H9 (cell line): ENCODE data around the gene SIL1. TPM values are rescaled to one million over a fixed set of nuclear protein-coding genes. Genes with fewer than 3 reads are reported as not detected.

Experiments used
- DNase-seq: peaks from one replicate; pipeline ENCODE4 v3.0.0-alpha.2; 2017
- H2AFZ ChIP-seq: one replicate; pipeline ENCODE4 v1.6.1; 2013; ENCODE audit warnings: mild to moderate bottlenecking, low read length, control low read depth, moderate library complexity
- H2AK5ac ChIP-seq: 2 replicates; pipeline ENCODE4 v1.6.1; 2013; ENCODE audit warnings: low read length, control low read depth, mixed read lengths; ENCODE audit not compliant: insufficient read length
- H2BK120ac ChIP-seq: one replicate; pipeline ENCODE4 v1.6.1; 2013; ENCODE audit warnings: low read depth, mild to moderate bottlenecking, low read length, control low read depth, inconsistent platforms; ENCODE audit not compliant: poor library complexity, severe bottlenecking
- H2BK12ac ChIP-seq: 2 replicates; pipeline ENCODE4 v1.6.1; 2013; ENCODE audit warnings: low read length, control low read depth, mixed read lengths, low read depth; ENCODE audit not compliant: insufficient read length
- H2BK15ac ChIP-seq: 2 replicates; pipeline ENCODE4 v1.6.1; 2013; ENCODE audit warnings: low read depth, low read length, control low read depth
- H2BK20ac ChIP-seq: one replicate; pipeline ENCODE4 v1.6.1; 2013; ENCODE audit warnings: low read depth, mild to moderate bottlenecking, low read length, control low read depth, inconsistent platforms; ENCODE audit not compliant: poor library complexity, severe bottlenecking
- H2BK5ac ChIP-seq: 2 replicates; pipeline ENCODE4 v1.6.1; 2013; ENCODE audit warnings: low read length, control low read depth, mixed read lengths; ENCODE audit not compliant: insufficient read length
- H3K14ac ChIP-seq: 2 replicates; pipeline ENCODE4 v1.6.1; 2013; ENCODE audit warnings: low read length, control low read depth; ENCODE audit not compliant: insufficient read depth
- H3K18ac ChIP-seq: 2 replicates; pipeline ENCODE4 v1.6.1; 2013; ENCODE audit warnings: low read depth, mild to moderate bottlenecking, mixed read lengths, low read length, control low read depth; ENCODE audit not compliant: insufficient read length
- H3K23ac ChIP-seq: 2 replicates; pipeline ENCODE4 v1.6.1; 2013; ENCODE audit warnings: low read length, control low read depth, mixed read lengths, low read depth; ENCODE audit not compliant: insufficient read length
- H3K23me2 ChIP-seq: 2 replicates; pipeline ENCODE4 v1.6.1; 2013; ENCODE audit warnings: low read depth, mild to moderate bottlenecking, mixed read lengths, low read length, control low read depth; ENCODE audit not compliant: insufficient read length, poor library complexity, severe bottlenecking
- H3K27ac ChIP-seq: 2 replicates; pipeline ENCODE4 v1.5.1; 2013; ENCODE audit warnings: low read length, control low read depth, mixed read lengths, low read depth; ENCODE audit not compliant: insufficient read length
- H3K27me3 ChIP-seq: 2 replicates; pipeline ENCODE4 v1.6.1; 2013; ENCODE audit warnings: low read length, control low read depth, inconsistent platforms; ENCODE audit not compliant: insufficient read depth
- H3K4ac ChIP-seq: 2 replicates; pipeline ENCODE4 v1.6.1; 2013; ENCODE audit warnings: low read depth, mild to moderate bottlenecking, control low read depth, inconsistent platforms, low read length, moderate library complexity
- H3K4me1 ChIP-seq: 2 replicates; pipeline ENCODE4 v1.6.1; 2013; ENCODE audit warnings: low read length, control low read depth, inconsistent platforms; ENCODE audit not compliant: insufficient read depth
- H3K4me2 ChIP-seq: 2 replicates; pipeline ENCODE4 v1.6.1; 2013; ENCODE audit warnings: low read length, control low read depth, mixed read lengths; ENCODE audit not compliant: insufficient read length, insufficient read depth
- H3K56ac ChIP-seq: 2 replicates; pipeline ENCODE4 v1.6.1; 2013; ENCODE audit warnings: low read depth, mild to moderate bottlenecking, mixed read lengths, low read length, control low read depth; ENCODE audit not compliant: insufficient read length
- H3K79me1 ChIP-seq: 2 replicates; pipeline ENCODE4 v1.6.1; 2013; ENCODE audit warnings: low read depth, mild to moderate bottlenecking, moderate library complexity, low read length, control low read depth, inconsistent platforms; ENCODE audit not compliant: insufficient read depth, poor library complexity, severe bottlenecking
- H3K79me2 ChIP-seq: 2 replicates; pipeline ENCODE4 v1.6.1; 2013; ENCODE audit warnings: low read length, control low read depth, inconsistent platforms; ENCODE audit not compliant: insufficient read depth
- H3K9ac ChIP-seq: 2 replicates; pipeline ENCODE4 v1.6.1; 2013; ENCODE audit warnings: low read length, control low read depth, mixed read lengths; ENCODE audit not compliant: insufficient read length; ENCODE audit errors: extremely low read depth
- H3K9me3 ChIP-seq: one replicate; pipeline ENCODE4 v1.6.1; 2013; ENCODE audit warnings: low read depth, low read length, inconsistent platforms; ENCODE audit not compliant: control insufficient read depth
- H3T11ph ChIP-seq: one replicate; pipeline ENCODE4 v1.6.1; 2013; ENCODE audit warnings: mild to moderate bottlenecking, low read length, control low read depth, inconsistent platforms
- H4K20me1 ChIP-seq: one replicate; pipeline ENCODE4 v1.6.1; 2013; ENCODE audit not compliant: control insufficient read depth, insufficient read length, insufficient read depth
- H4K5ac ChIP-seq: 2 replicates; pipeline ENCODE4 v1.6.1; 2013; ENCODE audit warnings: low read depth, mild to moderate bottlenecking, mixed read lengths, low read length, control low read depth; ENCODE audit not compliant: insufficient read length
- H4K8ac ChIP-seq: replicated peaks from 2 replicates; pipeline ENCODE4 v1.6.1; 2013; ENCODE audit warnings: low read length, control low read depth, mixed read lengths, low read depth; ENCODE audit not compliant: insufficient read length
- H4K91ac ChIP-seq: 2 replicates; pipeline ENCODE4 v1.6.1; 2013; ENCODE audit warnings: low read depth, mild to moderate bottlenecking, moderate library complexity, mixed read lengths, low read length, control low read depth; ENCODE audit not compliant: insufficient read length
- H3K27ac Mint-ChIP-seq, 3 experiments: 2 replicates in 2 of 3; 3 replicates in 1 of 3; pipeline ENCODE4 v1.8.0; 2020 to 2021; ENCODE audit warnings: mixed read lengths in 3 of 3, mild to moderate bottlenecking in 1 of 3, moderate library complexity in 1 of 3
- H3K27me3 Mint-ChIP-seq: 2 replicates; pipeline ENCODE4 v1.8.0; 2021; ENCODE audit warnings: low read depth, mild to moderate bottlenecking, moderate library complexity, mixed read lengths
- H3K36me3 Mint-ChIP-seq, 3 experiments: 2 replicates in 2 of 3; 3 replicates in 1 of 3; pipeline ENCODE4 v1.8.0; 2020 to 2021; ENCODE audit warnings: low read depth in 3 of 3, mixed read lengths in 3 of 3; ENCODE audit not compliant: insufficient read depth in 1 of 3
- H3K4me1 Mint-ChIP-seq, 2 experiments: 2 replicates each; pipeline ENCODE4 v1.8.0; 2020; ENCODE audit warnings: mixed read lengths in 2 of 2
- H3K4me3 Mint-ChIP-seq, 2 experiments: 2 replicates in 1 of 2; 3 replicates in 1 of 2; pipeline ENCODE4 v1.8.0; 2020 to 2021; ENCODE audit warnings: mild to moderate bottlenecking in 2 of 2, mixed read lengths in 2 of 2, moderate library complexity in 1 of 2
- H3K9me3 Mint-ChIP-seq, 2 experiments: 2 replicates in 1 of 2; 3 replicates in 1 of 2; pipeline ENCODE4 v1.8.0; 2020; ENCODE audit warnings: mild to moderate bottlenecking in 2 of 2, mixed read lengths in 2 of 2, moderate library complexity in 1 of 2
- WGBS: extraction: QIAGEN DNeasy Blood & Tissue Kit; methylation state at CpG from one replicate; pipeline ENCODE4 v1.1.7; 2013; ENCODE audit warnings: missing lambda C conversion rate, low lambda C conversion rate, mixed read lengths; ENCODE audit not compliant: insufficient read length; ENCODE audit errors: extremely low coverage; 5-methylcytosine and 5-hydroxymethylcytosine counted together
- total RNA-seq: library from RNA; stranded (reverse); gene quantifications from 2 replicates; pipeline ENCODE4 v1.2.1, GENCODE V29; 2021
- TF ChIP-seq, protein P1 (sequence below): fragments of 200-600 bp; sonication (generic); conservative IDR thresholded peaks from 3 replicates; pipeline ENCODE4 v1.8.0; 2021; ENCODE audit warnings: antibody characterized with exemption, mild to moderate bottlenecking

SIL1 gene
- total RNA-seq, 1 experiment from 2014 or later = 10.6 TPM

DNA sequence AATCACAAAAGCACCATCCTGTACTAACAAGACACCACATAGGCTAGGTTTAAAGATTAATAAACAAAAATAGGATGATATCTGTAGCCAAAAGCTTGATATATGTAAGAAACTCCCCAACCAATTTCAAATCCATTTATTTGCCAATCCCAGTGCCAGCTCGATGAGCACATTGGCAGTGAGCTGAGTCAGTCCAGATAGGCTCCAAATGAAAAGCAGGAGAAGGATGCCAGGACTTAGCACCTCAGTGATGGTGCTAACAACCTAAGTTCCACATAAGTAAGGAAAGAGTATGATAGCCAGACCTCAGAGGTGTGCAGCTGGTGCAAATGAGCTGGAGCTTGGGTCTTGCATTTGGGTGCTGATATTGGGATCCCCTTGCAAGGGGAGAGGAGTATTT is 158.1 kb downstream of the SIL1 start:
- Histone ChIP-seq H4K8ac (no peak overlapping the region), H4K91ac (no peak overlapping the region), H2BK5ac (no peak overlapping the region), H2BK15ac (no peak overlapping the region), H3K14ac (no peak overlapping the region), H2BK12ac (no peak overlapping the region), H2BK20ac (no peak overlapping the region), H3T11ph (no peak overlapping the region), H3K4me2 (no peak overlapping the region), H3K27ac (no peak overlapping the region), H3K9me3 (no peaks in the 10 kb centered on the region), H3K56ac (no peak overlapping the region), H2AK5ac (no peak overlapping the region), H2AFZ (no peak overlapping the region), H4K20me1 (no peaks in the 10 kb centered on the region), H3K79me1 (no peaks in the 10 kb centered on the region), H4K5ac (no peak overlapping the region), H3K23me2 (no peaks in the 10 kb centered on the region), H3K4ac (no peak overlapping the region), H3K4me1 (no peaks in the 10 kb centered on the region), H3K27me3 (no peaks in the 10 kb centered on the region), H2BK120ac (no peak overlapping the region), H3K18ac (no peak overlapping the region), H3K9ac (no peak overlapping the region), H3K23ac (no peak overlapping the region), H3K79me2 (no peaks in the 10 kb centered on the region)
- WGBS = no CpG with 5 or more reads among the region's 1 CpG
- Mint-ChIP-seq H3K36me3 (peaks cover 0 to 5% (median 0%) of the 10 kb centered on the region in 3 experiments; a peak in 2 of 7 replicates), H3K9me3 (peaks cover 0 to 3% of the 10 kb centered on the region in 2 experiments; a peak in 3 of 5 replicates), H3K4me1 (0 out of 4 replicates have a peak, but pooled peaks cover 0 to 3% of the 10 kb centered on the region in 2 experiments), H3K27me3 (no peaks in the 10 kb centered on the region), H3K27ac (no peak overlapping the region), H3K4me3 (no peak overlapping the region)
- no peak for DNase-seq
- TF ChIP-seq, protein P1, sequence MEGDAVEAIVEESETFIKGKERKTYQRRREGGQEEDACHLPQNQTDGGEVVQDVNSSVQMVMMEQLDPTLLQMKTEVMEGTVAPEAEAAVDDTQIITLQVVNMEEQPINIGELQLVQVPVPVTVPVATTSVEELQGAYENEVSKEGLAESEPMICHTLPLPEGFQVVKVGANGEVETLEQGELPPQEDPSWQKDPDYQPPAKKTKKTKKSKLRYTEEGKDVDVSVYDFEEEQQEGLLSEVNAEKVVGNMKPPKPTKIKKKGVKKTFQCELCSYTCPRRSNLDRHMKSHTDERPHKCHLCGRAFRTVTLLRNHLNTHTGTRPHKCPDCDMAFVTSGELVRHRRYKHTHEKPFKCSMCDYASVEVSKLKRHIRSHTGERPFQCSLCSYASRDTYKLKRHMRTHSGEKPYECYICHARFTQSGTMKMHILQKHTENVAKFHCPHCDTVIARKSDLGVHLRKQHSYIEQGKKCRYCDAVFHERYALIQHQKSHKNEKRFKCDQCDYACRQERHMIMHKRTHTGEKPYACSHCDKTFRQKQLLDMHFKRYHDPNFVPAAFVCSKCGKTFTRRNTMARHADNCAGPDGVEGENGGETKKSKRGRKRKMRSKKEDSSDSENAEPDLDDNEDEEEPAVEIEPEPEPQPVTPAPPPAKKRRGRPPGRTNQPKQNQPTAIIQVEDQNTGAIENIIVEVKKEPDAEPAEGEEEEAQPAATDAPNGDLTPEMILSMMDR = no peak
